Stomach smooth muscle (tissue), 2 donors: ENCODE data around the gene SLC2A13.

ENCODE experiments used
- H3K27ac ChIP-seq: one replicate; pipeline ENCODE4 v1.7.0; 2013; ENCODE audit warnings: mild to moderate bottlenecking, low read length, inconsistent platforms
- H3K27me3 ChIP-seq, 2 donors: one replicate each; pipeline ENCODE4 v1.7.0; 2013; ENCODE audit warnings: low read length in 2 of 2; ENCODE audit not compliant: insufficient read depth in 2 of 2, control insufficient read depth in 1 of 2
- H3K36me3 ChIP-seq, 2 donors: one replicate each; pipeline ENCODE4 v1.7.0; 2013; ENCODE audit warnings: low read length in 2 of 2; ENCODE audit not compliant: control insufficient read depth in 2 of 2, insufficient read depth in 2 of 2
- H3K4me1 ChIP-seq: one replicate; pipeline ENCODE4 v1.7.0; 2013; ENCODE audit warnings: low read length; ENCODE audit not compliant: control insufficient read depth, insufficient read depth
- H3K4me3 ChIP-seq, 2 donors: one replicate each; pipeline ENCODE4 v1.7.0; 2013; ENCODE audit warnings: low read length in 2 of 2
- H3K9ac ChIP-seq, 2 donors: one replicate each; pipeline ENCODE4 v1.7.0; 2013; ENCODE audit warnings: low read length in 2 of 2, mild to moderate bottlenecking in 1 of 2
- H3K9me3 ChIP-seq, 2 donors: one replicate each; pipeline ENCODE4 v1.7.0; 2013; ENCODE audit warnings: low read length in 2 of 2; ENCODE audit not compliant: control insufficient read depth in 2 of 2
- donor health status: healthy.
- donor health status: Pancreatic carcinoma.

Gene SLC2A13

GRCh38 chr12:39840422-39840821 lies 265.5 kb downstream of the SLC2A13 start:
- H3K4me3 ChIP-seq = no peak overlapping the region
- peaks cover 0 to 3% of the 10 kb centered on the region in 2 donors for H3K9me3 ChIP-seq
- no peaks in the 10 kb centered on the region for H3K27me3 ChIP-seq
- H3K9ac ChIP-seq = no peak overlapping the region
- no peaks in the 10 kb centered on the region for H3K4me1 ChIP-seq
- H3K36me3 ChIP-seq = peaks cover 0 to 3% of the 10 kb centered on the region in 2 donors
- no peak overlapping the region for H3K27ac ChIP-seq

- Histone ChIP-seq H3K27me3 (no peaks in the 10 kb centered on the region), H3K4me1 (no peaks in the 10 kb centered on the region), H3K9ac (no peak overlapping the region), H3K27ac (no peak overlapping the region), H3K4me3 (no peak overlapping the region), H3K9me3 (peaks cover 0 to 3% of the 10 kb centered on the region in 2 donors), H3K36me3 (peaks cover 0 to 3% of the 10 kb centered on the region in 2 donors)
Observed at GRCh38 chr12:39839072-39839471, 266.8 kb downstream of the SLC2A13 start.

- H3K27me3 ChIP-seq = no peaks in the 10 kb centered on the region
- no peaks in the 10 kb centered on the region for H3K4me1 ChIP-seq
- H3K9me3 ChIP-seq = peaks cover 0 to 3% of the 10 kb centered on the region in 2 donors
- H3K4me3 ChIP-seq = no peak overlapping the region
- H3K36me3 ChIP-seq = peaks cover 0 to 2% of the 10 kb centered on the region in 2 donors
- no peak overlapping the region for H3K27ac ChIP-seq
- H3K9ac ChIP-seq = no peak overlapping the region
Observed at GRCh38 chr12:39835517-39836489, 270.1 kb downstream of the SLC2A13 start.

- H3K27ac ChIP-seq = no peak overlapping the region
- no peaks in the 10 kb centered on the region for H3K4me1 ChIP-seq
Observed at GRCh38 chr12:39831587-39832315, 274.1 kb downstream of the SLC2A13 start.

GRCh38 chr12:39830852-39831520 lies 274.9 kb downstream of the SLC2A13 start:
- Histone ChIP-seq H3K9me3 (no peaks in the 10 kb centered on the region), H3K27ac (no peak overlapping the region), H3K36me3 (peaks cover 6 to 7% of the 10 kb centered on the region in 2 donors)

More at GRCh38 chr12:39831587-39832315, 274.1 kb downstream of the SLC2A13 start:
- H3K9ac ChIP-seq = no peak overlapping the region
- H3K36me3 ChIP-seq = peaks cover 6 to 7% of the 10 kb centered on the region in 2 donors
- no peak overlapping the region for H3K4me3 ChIP-seq
- H3K27me3 ChIP-seq = no peaks in the 10 kb centered on the region
- no peaks in the 10 kb centered on the region for H3K9me3 ChIP-seq

GRCh38 chr12:39830171-39830570 lies 275.7 kb downstream of the SLC2A13 start:
- no peaks in the 10 kb centered on the region for H3K4me1 ChIP-seq
- no peaks in the 10 kb centered on the region for H3K9me3 ChIP-seq
- H3K4me3 ChIP-seq = no peak overlapping the region
- H3K27ac ChIP-seq = no peak overlapping the region
- no peak overlapping the region for H3K9ac ChIP-seq
- no peaks in the 10 kb centered on the region for H3K27me3 ChIP-seq
- peaks cover 6 to 7% of the 10 kb centered on the region in 2 donors for H3K36me3 ChIP-seq

More at GRCh38 chr12:39830852-39831520, 274.9 kb downstream of the SLC2A13 start:
- no peak overlapping the region for H3K4me3 ChIP-seq
- H3K27me3 ChIP-seq = no peaks in the 10 kb centered on the region
- H3K9ac ChIP-seq = no peak overlapping the region
- H3K4me1 ChIP-seq = no peaks in the 10 kb centered on the region

GRCh38 chr12:39824505-39825212 lies 281.2 kb downstream of the SLC2A13 start:
- H3K27me3 ChIP-seq = no peaks in the 10 kb centered on the region
- no peaks in the 10 kb centered on the region for H3K4me1 ChIP-seq
- H3K27ac ChIP-seq = no peak overlapping the region
- no peak overlapping the region for H3K4me3 ChIP-seq
- no peak overlapping the region for H3K9ac ChIP-seq
- H3K9me3 ChIP-seq = no peaks in the 10 kb centered on the region
- peaks cover 0 to 2% of the 10 kb centered on the region in 2 donors for H3K36me3 ChIP-seq

GRCh38 chr12:39816671-39817185 lies 289.2 kb downstream of the SLC2A13 start:
- Histone ChIP-seq H3K27me3 (no peaks in the 10 kb centered on the region), H3K4me1 (no peaks in the 10 kb centered on the region), H3K4me3 (no peak overlapping the region), H3K36me3 (no peaks in the 10 kb centered on the region), H3K27ac (no peak overlapping the region), H3K9me3 (no peaks in the 10 kb centered on the region), H3K9ac (no peak overlapping the region)

- H3K9me3 ChIP-seq = no peaks in the 10 kb centered on the region
- no peak overlapping the region for H3K9ac ChIP-seq
- no peaks in the 10 kb centered on the region for H3K27me3 ChIP-seq
- H3K27ac ChIP-seq = no peak overlapping the region
- H3K4me3 ChIP-seq = no peak overlapping the region
- no peaks in the 10 kb centered on the region for H3K4me1 ChIP-seq
- H3K36me3 ChIP-seq = no peaks in the 10 kb centered on the region
Observed at GRCh38 chr12:39815746-39816145, 290.1 kb downstream of the SLC2A13 start.

- no peaks in the 10 kb centered on the region for H3K4me1 ChIP-seq
- H3K4me3 ChIP-seq = no peak overlapping the region
- no peaks in the 10 kb centered on the region for H3K9me3 ChIP-seq
- H3K27ac ChIP-seq = no peak overlapping the region
- no peaks in the 10 kb centered on the region for H3K36me3 ChIP-seq
- H3K9ac ChIP-seq = no peak overlapping the region
- no peaks in the 10 kb centered on the region for H3K27me3 ChIP-seq
Observed at GRCh38 chr12:39814626-39815025, 291.3 kb downstream of the SLC2A13 start.
